Measurements from ENCODE around the gene TBX4. TPM values are rescaled to one million over a fixed set of nuclear protein-coding genes. Genes with fewer than 3 reads are reported as not detected.
A peak's percentile ranks its signal among the peaks of the same experiment; 100 is the strongest.
"Not testable (repeated sequence)": the region's sequence is repeated elsewhere in the genome, so short reads cannot be mapped to it uniquely, and the experiment has no call there.

Gene TBX4
- total and polyA plus RNA-seq, 2 experiments from 2014 or later = 13.9 to 15.4 TPM

- no peaks in the 10 kb centered on the region for H3K36me3 ChIP-seq (replicated peaks; ENCODE audit: insufficient read depth, low read depth)
- H3K9me3 ChIP-seq (ENCODE audit: low read depth) = no peaks in the 10 kb centered on the region
- no peak overlapping the region for H3K4me3 ChIP-seq
- H3K27ac ChIP-seq = peak overlapping the region; percentile 36
- H3K27me3 ChIP-seq = no peaks in the 10 kb centered on the region
- H3K9me2 ChIP-seq (replicated peaks; ENCODE audit: insufficient read depth) = no peaks in the 10 kb centered on the region
- peaks cover 10% of the 10 kb centered on the region for H3K4me1 ChIP-seq (ENCODE audit: insufficient read depth)
- DNase-seq (ENCODE audit: low spot score) = no peak
- no peaks in the 10 kb centered on the region for H4K20me1 ChIP-seq (ENCODE audit: insufficient read depth, poor library complexity, severe bottlenecking)
- no peaks in the 10 kb centered on the region for H3K79me2 ChIP-seq
- H3K4me2 ChIP-seq = peak overlapping the region; percentile 34
- no peak overlapping the region for H2AFZ ChIP-seq
- 61% methylated on average over 11 of the region's 11 CpGs for WGBS (ENCODE audit: low lambda C conversion rate, missing lambda C conversion rate)
- no peak for TF ChIP-seq CTCF (IDR thresholded peaks at IDR 0.05; ENCODE audit: poor library complexity)
- no peak for TF ChIP-seq EZH2 (IDR thresholded peaks at IDR 0.05; ENCODE audit: borderline replicate concordance)
Observed at GRCh38 chr17:61505846-61506627, 53.8 kb downstream of the TBX4 start.

DNA sequence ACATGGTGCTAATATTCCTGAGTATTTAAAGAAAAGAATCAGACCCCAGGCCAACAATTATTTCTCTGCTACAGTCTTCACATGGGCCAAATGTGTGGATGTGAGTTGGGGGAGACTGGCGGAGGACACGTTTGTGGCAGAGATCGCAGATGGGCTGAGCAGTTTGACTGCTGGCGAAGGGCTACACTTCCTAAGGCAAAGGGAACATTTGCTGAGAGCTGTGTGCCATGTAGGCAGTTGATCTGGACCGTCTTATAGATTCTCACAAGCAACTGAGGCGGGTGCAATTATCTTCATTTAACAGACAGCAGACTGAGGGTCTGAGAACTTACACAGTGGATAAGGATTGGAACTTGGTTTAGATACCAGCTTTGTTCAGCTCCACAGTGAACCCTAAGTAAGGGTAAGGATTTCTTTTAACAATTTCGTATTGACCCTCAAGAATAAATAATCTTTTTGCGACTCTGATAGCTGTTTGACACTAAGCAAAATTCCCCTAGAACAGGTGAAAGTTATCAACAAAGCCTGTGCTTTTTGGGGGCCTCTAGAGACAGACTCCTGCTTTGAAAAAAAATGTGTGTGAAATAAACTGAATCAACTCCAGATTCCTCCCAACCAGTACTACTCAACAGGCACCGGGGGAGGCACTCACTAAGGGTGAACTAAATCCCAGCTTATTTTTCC is 55.3 kb downstream of the TBX4 start:
- H3K27me3 ChIP-seq = no peaks in the 10 kb centered on the region
- H3K9me3 ChIP-seq (ENCODE audit: low read depth) = no peaks in the 10 kb centered on the region
- no peak for TF ChIP-seq EZH2 (IDR thresholded peaks at IDR 0.05; ENCODE audit: borderline replicate concordance)
- no peak for TF ChIP-seq EZH2phosphoT487 (IDR thresholded peaks at IDR 0.05; ENCODE audit: low read depth, severe bottlenecking, unreplicated experiment)
- TF ChIP-seq CTCF (IDR thresholded peaks at IDR 0.05; ENCODE audit: poor library complexity) = no peak
- no peaks in the 10 kb centered on the region for H3K9me2 ChIP-seq (replicated peaks; ENCODE audit: insufficient read depth)
- 75% methylated on average over 9 of the region's 9 CpGs for WGBS (ENCODE audit: low lambda C conversion rate, missing lambda C conversion rate)
- H3K4me1 ChIP-seq (ENCODE audit: insufficient read depth) = peaks cover 18% of the 10 kb centered on the region
- H3K4me2 ChIP-seq = no peak overlapping the region
- DNase-seq (ENCODE audit: low spot score) = no peak
- H2AFZ ChIP-seq = no peak overlapping the region
- H3K36me3 ChIP-seq (replicated peaks; ENCODE audit: insufficient read depth, low read depth) = no peaks in the 10 kb centered on the region
- no peak overlapping the region for H3K27ac ChIP-seq
- H3K79me2 ChIP-seq = no peaks in the 10 kb centered on the region
- H4K20me1 ChIP-seq (ENCODE audit: insufficient read depth, poor library complexity, severe bottlenecking) = no peaks in the 10 kb centered on the region
- no peak overlapping the region for H3K4me3 ChIP-seq

- Histone ChIP-seq H3K27me3 (no peaks in the 10 kb centered on the region), H3K79me2 (no peaks in the 10 kb centered on the region), H3K4me1 (ENCODE audit: insufficient read depth) (peaks cover 18% of the 10 kb centered on the region), H2AFZ (no peak overlapping the region), H3K36me3 (replicated peaks; ENCODE audit: insufficient read depth, low read depth) (no peaks in the 10 kb centered on the region), H3K9me2 (replicated peaks; ENCODE audit: insufficient read depth) (no peaks in the 10 kb centered on the region), H4K20me1 (ENCODE audit: insufficient read depth, poor library complexity, severe bottlenecking) (no peaks in the 10 kb centered on the region), H3K4me2 (no peak overlapping the region), H3K4me3 (no peak overlapping the region), H3K9me3 (ENCODE audit: low read depth) (no peaks in the 10 kb centered on the region), H3K27ac (no peak overlapping the region)
- TF ChIP-seq CTCF (IDR thresholded peaks at IDR 0.05; ENCODE audit: poor library complexity) = no peak
- no peak for TF ChIP-seq EZH2phosphoT487 (IDR thresholded peaks at IDR 0.05; ENCODE audit: low read depth, severe bottlenecking, unreplicated experiment)
- TF ChIP-seq EZH2 (IDR thresholded peaks at IDR 0.05; ENCODE audit: borderline replicate concordance) = no peak
- WGBS (ENCODE audit: low lambda C conversion rate, missing lambda C conversion rate) = 79% methylated on average over 5 of the region's 5 CpGs
- no peak for DNase-seq (ENCODE audit: low spot score)
Observed at GRCh38 chr17:61508912-61509311, 56.7 kb downstream of the TBX4 start.

DNA sequence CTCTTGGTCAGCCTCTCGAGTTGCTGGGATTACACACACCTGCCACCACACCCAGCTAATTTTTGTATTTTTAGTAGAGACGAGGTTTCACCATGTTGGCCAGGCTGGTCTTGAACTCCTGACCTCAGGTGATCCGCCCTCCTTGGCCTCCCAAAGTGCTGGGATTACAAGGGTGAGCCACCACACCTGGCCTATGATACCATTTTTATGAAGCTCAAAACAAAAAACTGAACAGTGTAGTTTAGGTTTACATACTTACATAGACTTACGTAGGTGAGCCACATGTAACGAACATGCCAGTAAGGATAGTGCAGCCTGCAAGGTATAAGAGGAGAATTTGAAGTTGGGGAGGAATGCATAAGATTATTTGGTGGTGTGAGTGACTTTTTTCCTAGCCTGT is 57.2 kb downstream of the TBX4 start:
- not testable (repeated sequence) for H3K27me3 ChIP-seq; H3K9me3 ChIP-seq (ENCODE audit: low read depth); H3K36me3 ChIP-seq (replicated peaks; ENCODE audit: insufficient read depth, low read depth); H3K27ac ChIP-seq; H3K4me3 ChIP-seq; H3K4me2 ChIP-seq; DNase-seq (ENCODE audit: low spot score); H3K9me2 ChIP-seq (replicated peaks; ENCODE audit: insufficient read depth); H2AFZ ChIP-seq; H4K20me1 ChIP-seq (ENCODE audit: insufficient read depth, poor library complexity, severe bottlenecking); H3K79me2 ChIP-seq
- H3K4me1 ChIP-seq (ENCODE audit: insufficient read depth) = peaks cover 17% of the 10 kb centered on the region
- WGBS (ENCODE audit: low lambda C conversion rate, missing lambda C conversion rate) = 94% methylated on average over 5 of the region's 5 CpGs
